DND-41 (cell line): Measurements from ENCODE around the gene MYO16.

Source experiments
- CTCF ChIP-seq: IDR thresholded peaks from 2 replicates; pipeline ENCODE4 v1.5.1; 2012; ENCODE audit warnings: borderline replicate concordance, low read length, moderate library complexity, mild to moderate bottlenecking; ENCODE audit not compliant: poor library complexity, severe bottlenecking; ENCODE audit errors: extremely low read depth
- EZH2 ChIP-seq: IDR thresholded peaks from 3 replicates; pipeline ENCODE4 v1.6.1; 2012; ENCODE audit warnings: borderline replicate concordance, low read depth, mild to moderate bottlenecking, moderate library complexity, low read length, inconsistent platforms; ENCODE audit not compliant: severe bottlenecking

- TF ChIP-seq CTCF = no peak
- TF ChIP-seq EZH2 = no peak
These were observed 294.7 kb downstream of the MYO16 start for GRCh38 chr13:108924134-108924533.
